ENCODE measurements around the gene GJC2. TPM values are rescaled to one million over a fixed set of nuclear protein-coding genes. Genes with fewer than 3 reads are reported as not detected.

Gene GJC2
- total and polyA plus RNA-seq, 2 donors (not counting 3 experiments of a cell fraction or from before 2014, with no cell fraction given) = 0.58 to 1.2 TPM

- no peak for TF ChIP-seq EZH2 (IDR thresholded peaks at IDR 0.05; ENCODE audit: borderline replicate concordance, low read depth, low read length, severe bottlenecking)
- no peak for TF ChIP-seq POLR2AphosphoS5 (IDR thresholded peaks at IDR 0.05; ENCODE audit: insufficient read depth, low read depth, low read length)
- no peak for TF ChIP-seq GATA2 (IDR thresholded peaks at IDR 0.05; ENCODE audit: insufficient read depth, insufficient read length, low read depth, low read length)
- TF ChIP-seq JUN (IDR thresholded peaks at IDR 0.05; ENCODE audit: borderline replicate concordance, insufficient read depth, insufficient read length, low read depth) = no peak
- no peak for TF ChIP-seq FOS (IDR thresholded peaks at IDR 0.05; ENCODE audit: borderline replicate concordance, insufficient read depth, low read length)
- TF ChIP-seq POLR2A (IDR thresholded peaks at IDR 0.05; ENCODE audit: low read depth, low read length) = no peak
- TF ChIP-seq, protein P1, sequence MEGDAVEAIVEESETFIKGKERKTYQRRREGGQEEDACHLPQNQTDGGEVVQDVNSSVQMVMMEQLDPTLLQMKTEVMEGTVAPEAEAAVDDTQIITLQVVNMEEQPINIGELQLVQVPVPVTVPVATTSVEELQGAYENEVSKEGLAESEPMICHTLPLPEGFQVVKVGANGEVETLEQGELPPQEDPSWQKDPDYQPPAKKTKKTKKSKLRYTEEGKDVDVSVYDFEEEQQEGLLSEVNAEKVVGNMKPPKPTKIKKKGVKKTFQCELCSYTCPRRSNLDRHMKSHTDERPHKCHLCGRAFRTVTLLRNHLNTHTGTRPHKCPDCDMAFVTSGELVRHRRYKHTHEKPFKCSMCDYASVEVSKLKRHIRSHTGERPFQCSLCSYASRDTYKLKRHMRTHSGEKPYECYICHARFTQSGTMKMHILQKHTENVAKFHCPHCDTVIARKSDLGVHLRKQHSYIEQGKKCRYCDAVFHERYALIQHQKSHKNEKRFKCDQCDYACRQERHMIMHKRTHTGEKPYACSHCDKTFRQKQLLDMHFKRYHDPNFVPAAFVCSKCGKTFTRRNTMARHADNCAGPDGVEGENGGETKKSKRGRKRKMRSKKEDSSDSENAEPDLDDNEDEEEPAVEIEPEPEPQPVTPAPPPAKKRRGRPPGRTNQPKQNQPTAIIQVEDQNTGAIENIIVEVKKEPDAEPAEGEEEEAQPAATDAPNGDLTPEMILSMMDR (IDR thresholded peaks at IDR 0.05; ENCODE audit: extremely low read depth in 1 of 2, insufficient read depth in 1 of 2, low read depth in 1 of 2, low read length in 2 of 2) = no peak
- no peak for TF ChIP-seq MYC (IDR thresholded peaks at IDR 0.05; ENCODE audit: low read depth, low read length)
- no peak for TF ChIP-seq MAX (IDR thresholded peaks at IDR 0.05; ENCODE audit: insufficient read depth, insufficient read length)
- Histone ChIP-seq H3K79me2 (ENCODE audit: control insufficient read depth, insufficient read depth, low read length) (peaks cover 1% of the 10 kb centered on the region), H3K36me3 (ENCODE audit: control insufficient read depth in 2 of 2, extremely low read depth in 1 of 2, insufficient read depth in 2 of 2, low read length in 2 of 2) (no peaks in the 10 kb centered on the region), H3K4me3 (replicated peaks in 1 of 3; ENCODE audit: insufficient read depth in 1 of 3, low read depth in 1 of 3, low read length in 3 of 3) (no peak overlapping the region), H3K27ac (ENCODE audit: insufficient read depth, low read depth, low read length) (no peak overlapping the region), H3K27me3 (ENCODE audit: control insufficient read depth in 2 of 2, insufficient read depth in 2 of 2, low read length in 2 of 2) (no peaks in the 10 kb centered on the region), H3K9me3 (replicated peaks; ENCODE audit: control insufficient read depth, insufficient read depth, low read length) (no peaks in the 10 kb centered on the region), H3K9me1 (replicated peaks; ENCODE audit: control insufficient read depth, extremely low read depth, insufficient read depth, low read length) (no peaks in the 10 kb centered on the region), H4K20me1 (replicated peaks; ENCODE audit: control insufficient read depth, extremely low read depth, insufficient read depth, low read length) (no peaks in the 10 kb centered on the region), H3K4me2 (ENCODE audit: insufficient read depth, low read length) (no peak overlapping the region), H3K4me1 (ENCODE audit: control insufficient read depth, extremely low read depth, insufficient read depth, low read length) (peaks cover 23% of the 10 kb centered on the region), H2AFZ (ENCODE audit: low read depth, low read length) (no peak overlapping the region), H3K9ac (replicated peaks; ENCODE audit: extremely low read depth, insufficient read depth, low read length) (no peak overlapping the region)
- ChIA-PET CTCF (no interaction called here), POLR2A (no interaction called here)
- FAIRE-seq (no peak), DNase-seq (ENCODE audit: low read depth, low spot score) (no peak)
- dilution Hi-C loops (cut with MboI; ENCODE audit: extremely low pct_ligation_motif_present, low sequenced_read_pairs) = no loop called here
- intact Hi-C loops (cut with micrococcal nuclease) = loop anchor here (10.0 kb wide), 1 partner anchor 377 kb away; no protein-coding TSS in a partner anchor
- BruUV-seq (replicated peaks) = no TSS peak
These were observed 11.6 kb downstream of the GJC2 start for GRCh38 chr1:228161362-228161761.

All from endothelial cell of umbilical vein (primary cell).